Fibroblast of pulmonary artery (primary cell): ENCODE results near the gene SYCP2.
"Not testable (repeated sequence)": the region's sequence is repeated elsewhere in the genome, so short reads cannot be mapped to it uniquely, and the experiment has no call there.

ENCODE experiments used
- DNase-seq: peaks from one replicate; pipeline ENCODE4 v3.0.0-alpha.2; 2010; ENCODE audit warnings: low read depth
- H3K4me3 ChIP-seq: replicated peaks from 2 replicates; pipeline ENCODE4 v1.5.1; 2011; ENCODE audit warnings: low read depth, mild to moderate bottlenecking, control low read depth, low read length, moderate library complexity
- TF ChIP-seq, protein P1 (sequence below): IDR thresholded peaks from 2 replicates; pipeline ENCODE4 v1.5.1; 2011; ENCODE audit warnings: mild to moderate bottlenecking, control low read depth, low read length, inconsistent platforms; ENCODE audit errors: missing control alignments

Gene SYCP2

DNA sequence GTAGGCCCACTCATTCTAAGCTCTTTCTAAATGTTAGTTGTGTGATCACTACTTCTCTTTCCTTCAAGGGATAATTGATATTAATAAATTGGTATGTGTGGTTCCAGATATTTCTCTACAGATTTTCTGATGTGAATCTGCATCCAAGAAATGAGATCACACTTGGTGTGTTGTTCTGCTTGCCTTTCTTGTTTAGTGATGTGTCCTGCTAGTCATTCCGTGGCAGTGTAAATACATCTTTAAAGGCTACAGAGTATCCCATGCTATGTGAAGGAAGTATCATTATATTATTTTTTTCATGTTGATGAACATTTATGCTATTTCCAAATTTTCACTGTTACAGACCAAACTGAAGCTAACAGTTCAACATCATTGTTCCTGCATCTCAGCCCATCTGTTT is 38.0 kb upstream of the SYCP2 start:
- DNase-seq = no peak
- TF ChIP-seq, protein P1, sequence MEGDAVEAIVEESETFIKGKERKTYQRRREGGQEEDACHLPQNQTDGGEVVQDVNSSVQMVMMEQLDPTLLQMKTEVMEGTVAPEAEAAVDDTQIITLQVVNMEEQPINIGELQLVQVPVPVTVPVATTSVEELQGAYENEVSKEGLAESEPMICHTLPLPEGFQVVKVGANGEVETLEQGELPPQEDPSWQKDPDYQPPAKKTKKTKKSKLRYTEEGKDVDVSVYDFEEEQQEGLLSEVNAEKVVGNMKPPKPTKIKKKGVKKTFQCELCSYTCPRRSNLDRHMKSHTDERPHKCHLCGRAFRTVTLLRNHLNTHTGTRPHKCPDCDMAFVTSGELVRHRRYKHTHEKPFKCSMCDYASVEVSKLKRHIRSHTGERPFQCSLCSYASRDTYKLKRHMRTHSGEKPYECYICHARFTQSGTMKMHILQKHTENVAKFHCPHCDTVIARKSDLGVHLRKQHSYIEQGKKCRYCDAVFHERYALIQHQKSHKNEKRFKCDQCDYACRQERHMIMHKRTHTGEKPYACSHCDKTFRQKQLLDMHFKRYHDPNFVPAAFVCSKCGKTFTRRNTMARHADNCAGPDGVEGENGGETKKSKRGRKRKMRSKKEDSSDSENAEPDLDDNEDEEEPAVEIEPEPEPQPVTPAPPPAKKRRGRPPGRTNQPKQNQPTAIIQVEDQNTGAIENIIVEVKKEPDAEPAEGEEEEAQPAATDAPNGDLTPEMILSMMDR = no peak

DNA sequence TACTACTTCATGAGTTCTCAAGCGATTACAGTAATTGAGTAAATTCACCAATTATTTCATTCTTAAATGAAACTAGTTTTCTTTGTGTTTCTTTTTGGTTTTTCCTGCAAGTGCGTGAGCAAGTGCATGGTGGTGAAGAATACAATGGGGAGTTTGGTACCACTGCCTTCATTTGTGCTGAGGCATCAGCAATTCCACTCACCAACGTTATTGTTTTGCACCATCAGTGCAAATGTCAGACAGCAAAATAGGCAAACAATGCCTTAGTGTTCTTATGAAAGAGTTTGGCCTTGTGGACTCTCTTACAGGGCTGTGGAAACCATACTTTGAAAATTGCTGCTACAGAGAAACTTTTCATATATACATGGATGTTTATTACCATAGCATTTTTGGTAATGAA is 33.0 kb upstream of the SYCP2 start:
- H3K4me3 ChIP-seq = no peak overlapping the region
- TF ChIP-seq, protein P1 = no peak
- DNase-seq = no peak

More for the DNA sequence above, 38.0 kb upstream of the SYCP2 start:
- H3K4me3 ChIP-seq = no peak overlapping the region

DNA sequence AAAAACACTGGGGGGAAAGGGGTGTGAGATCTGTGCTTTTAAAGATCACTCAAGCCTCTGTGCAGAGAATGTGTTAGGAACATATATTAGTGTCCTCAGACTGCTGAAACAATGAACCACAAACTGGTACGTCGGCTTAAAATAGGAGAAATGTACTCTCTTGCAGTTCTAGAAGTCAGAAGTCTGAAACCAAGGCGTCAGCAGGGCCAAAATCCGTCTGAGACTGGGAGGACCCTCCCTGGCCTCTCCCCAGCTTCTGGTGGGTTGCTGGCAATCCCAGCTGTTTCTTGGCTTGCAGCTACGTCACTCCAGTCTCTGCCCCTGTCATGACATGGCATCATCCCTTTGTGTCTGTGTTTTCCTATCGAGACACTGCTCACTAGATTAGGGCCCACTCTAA is 28.7 kb upstream of the SYCP2 start:
- H3K4me3 ChIP-seq = no peak overlapping the region
- no peak for DNase-seq
- TF ChIP-seq, protein P1 = no peak

GRCh38 chr20:59961423-59961822 is 28.0 kb upstream of the SYCP2 start:
- TF ChIP-seq, protein P1 = no peak
- no peak overlapping the region for H3K4me3 ChIP-seq
- no peak for DNase-seq

GRCh38 chr20:59958626-59959025 is 25.2 kb upstream of the SYCP2 start:
- no peak overlapping the region for H3K4me3 ChIP-seq
- no peak for DNase-seq
- TF ChIP-seq, protein P1 = no peak

GRCh38 chr20:59958123-59958522 is 24.7 kb upstream of the SYCP2 start, which contains the start of gene CDH26:
Gene CDH26 (plus strand): TSS chr20:59958423. CDS start chr20:59958727, 304 bp downstream.
- H3K4me3 ChIP-seq = no peak within 1 kb of the TSS
- no peak for DNase-seq
- TF ChIP-seq, protein P1 = no peak

GRCh38 chr20:59957568-59957967 is 24.1 kb upstream of the SYCP2 start:
- DNase-seq, H3K4me3 ChIP-seq: not testable (repeated sequence)
